ENCODE data around the gene RPTOR. TPM values are rescaled to one million over a fixed set of nuclear protein-coding genes. Genes with fewer than 3 reads are reported as not detected.

The RPTOR gene
- total RNA-seq, 1 experiment from 2014 or later = 58.0 TPM

DNA sequence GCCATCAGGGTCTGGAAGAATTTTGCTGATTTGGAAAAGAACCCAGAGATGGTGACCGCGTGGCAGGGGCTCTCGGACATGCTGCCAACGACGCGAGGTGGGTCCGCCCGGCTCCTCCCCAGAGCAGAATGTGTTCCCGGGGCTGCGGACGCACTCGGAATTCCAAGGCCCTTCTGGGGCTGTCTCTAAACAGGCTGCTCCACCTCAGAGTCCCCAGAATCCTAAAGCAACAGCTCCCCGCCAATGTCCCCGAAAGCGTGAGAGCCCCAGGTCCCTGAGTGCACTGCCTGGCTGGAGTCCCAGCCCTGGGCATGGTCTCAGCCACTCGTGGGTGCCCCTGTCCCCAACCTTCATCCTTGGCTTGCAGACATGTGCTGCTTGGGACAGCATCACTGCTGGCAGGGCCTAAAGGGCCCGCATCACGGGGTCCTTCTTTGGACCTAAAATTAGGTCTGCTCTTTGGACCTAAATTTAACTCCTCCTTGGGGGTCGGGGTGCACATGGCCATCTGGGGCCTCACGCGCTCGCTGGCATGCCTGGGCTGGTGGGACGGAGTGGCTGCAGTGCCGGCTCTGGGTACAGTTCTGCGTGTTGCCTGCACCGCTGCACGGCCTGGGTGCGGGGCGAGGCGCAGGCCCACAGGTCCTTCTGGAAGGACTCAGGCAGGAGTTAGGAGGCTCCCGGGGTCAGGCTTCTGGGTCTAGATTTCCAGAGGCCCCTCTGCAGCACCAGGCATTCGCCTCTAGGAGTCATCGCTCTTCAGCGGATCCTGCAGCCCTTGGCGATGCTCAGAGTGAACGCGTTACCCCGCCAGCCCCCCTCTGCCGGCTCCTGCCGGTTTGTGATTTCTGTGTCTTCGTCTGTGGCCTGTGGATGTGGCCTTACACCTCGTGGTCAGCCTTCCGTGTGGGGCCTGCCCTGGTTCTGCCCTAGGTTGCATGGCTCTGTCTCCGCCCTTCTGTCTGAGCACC, 405.1 kb downstream of the RPTOR start:
- CTCF ChIA-PET = no interaction called here
- no TSS peak for BruUV-seq (replicated peaks)
- POLR2A ChIA-PET = no interaction called here
- H3K4me3 ChIP-seq (ENCODE audit: low read depth in 2 of 2, low read length in 2 of 2) = no peak overlapping the region
- no peaks in the 10 kb centered on the region for H3K9me3 ChIP-seq (ENCODE audit: control insufficient read depth, insufficient read depth, low read depth, low read length)
- DNase-seq (ENCODE audit: low read depth, low spot score) (no peak), ATAC-seq (peak; percentile 48; the same call in 1 of the 2 replicates)
- intact Hi-C loops (cut with micrococcal nuclease; ENCODE audit: unreplicated experiment) (no loop called here), in situ Hi-C loops (cut with HindIII; ENCODE audit: low pct_unique_long_range_greater_than_20kb, low sequenced_read_pairs) (no loop called here)
- TF ChIP-seq TCF7L2 (IDR thresholded peaks at IDR 0.05; ENCODE audit: low read depth, low read length) (no peak), POLR2AphosphoS5 (IDR thresholded peaks at IDR 0.05; ENCODE audit: low read depth, low read length) (no peak), SIN3A (IDR thresholded peaks at IDR 0.05; ENCODE audit: borderline replicate concordance, insufficient read depth, low read depth, low read length) (no peak)
- TF ChIP-seq, protein P1, sequence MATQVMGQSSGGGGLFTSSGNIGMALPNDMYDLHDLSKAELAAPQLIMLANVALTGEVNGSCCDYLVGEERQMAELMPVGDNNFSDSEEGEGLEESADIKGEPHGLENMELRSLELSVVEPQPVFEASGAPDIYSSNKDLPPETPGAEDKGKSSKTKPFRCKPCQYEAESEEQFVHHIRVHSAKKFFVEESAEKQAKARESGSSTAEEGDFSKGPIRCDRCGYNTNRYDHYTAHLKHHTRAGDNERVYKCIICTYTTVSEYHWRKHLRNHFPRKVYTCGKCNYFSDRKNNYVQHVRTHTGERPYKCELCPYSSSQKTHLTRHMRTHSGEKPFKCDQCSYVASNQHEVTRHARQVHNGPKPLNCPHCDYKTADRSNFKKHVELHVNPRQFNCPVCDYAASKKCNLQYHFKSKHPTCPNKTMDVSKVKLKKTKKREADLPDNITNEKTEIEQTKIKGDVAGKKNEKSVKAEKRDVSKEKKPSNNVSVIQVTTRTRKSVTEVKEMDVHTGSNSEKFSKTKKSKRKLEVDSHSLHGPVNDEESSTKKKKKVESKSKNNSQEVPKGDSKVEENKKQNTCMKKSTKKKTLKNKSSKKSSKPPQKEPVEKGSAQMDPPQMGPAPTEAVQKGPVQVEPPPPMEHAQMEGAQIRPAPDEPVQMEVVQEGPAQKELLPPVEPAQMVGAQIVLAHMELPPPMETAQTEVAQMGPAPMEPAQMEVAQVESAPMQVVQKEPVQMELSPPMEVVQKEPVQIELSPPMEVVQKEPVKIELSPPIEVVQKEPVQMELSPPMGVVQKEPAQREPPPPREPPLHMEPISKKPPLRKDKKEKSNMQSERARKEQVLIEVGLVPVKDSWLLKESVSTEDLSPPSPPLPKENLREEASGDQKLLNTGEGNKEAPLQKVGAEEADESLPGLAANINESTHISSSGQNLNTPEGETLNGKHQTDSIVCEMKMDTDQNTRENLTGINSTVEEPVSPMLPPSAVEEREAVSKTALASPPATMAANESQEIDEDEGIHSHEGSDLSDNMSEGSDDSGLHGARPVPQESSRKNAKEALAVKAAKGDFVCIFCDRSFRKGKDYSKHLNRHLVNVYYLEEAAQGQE (IDR thresholded peaks at IDR 0.05; ENCODE audit: insufficient read depth in 1 of 2, low read depth in 2 of 2, low read length in 1 of 2) = no peak
- TF ChIP-seq, protein P2, sequence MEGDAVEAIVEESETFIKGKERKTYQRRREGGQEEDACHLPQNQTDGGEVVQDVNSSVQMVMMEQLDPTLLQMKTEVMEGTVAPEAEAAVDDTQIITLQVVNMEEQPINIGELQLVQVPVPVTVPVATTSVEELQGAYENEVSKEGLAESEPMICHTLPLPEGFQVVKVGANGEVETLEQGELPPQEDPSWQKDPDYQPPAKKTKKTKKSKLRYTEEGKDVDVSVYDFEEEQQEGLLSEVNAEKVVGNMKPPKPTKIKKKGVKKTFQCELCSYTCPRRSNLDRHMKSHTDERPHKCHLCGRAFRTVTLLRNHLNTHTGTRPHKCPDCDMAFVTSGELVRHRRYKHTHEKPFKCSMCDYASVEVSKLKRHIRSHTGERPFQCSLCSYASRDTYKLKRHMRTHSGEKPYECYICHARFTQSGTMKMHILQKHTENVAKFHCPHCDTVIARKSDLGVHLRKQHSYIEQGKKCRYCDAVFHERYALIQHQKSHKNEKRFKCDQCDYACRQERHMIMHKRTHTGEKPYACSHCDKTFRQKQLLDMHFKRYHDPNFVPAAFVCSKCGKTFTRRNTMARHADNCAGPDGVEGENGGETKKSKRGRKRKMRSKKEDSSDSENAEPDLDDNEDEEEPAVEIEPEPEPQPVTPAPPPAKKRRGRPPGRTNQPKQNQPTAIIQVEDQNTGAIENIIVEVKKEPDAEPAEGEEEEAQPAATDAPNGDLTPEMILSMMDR (IDR thresholded peaks at IDR 0.05) = no peak
- H3K27ac ChIP-seq (ENCODE audit: low read length) = no peak overlapping the region
- no peaks in the 10 kb centered on the region for H3K27me3 ChIP-seq (ENCODE audit: control insufficient read depth, insufficient read depth, low read length)
- no peaks in the 10 kb centered on the region for H3K36me3 ChIP-seq (ENCODE audit: control insufficient read depth, insufficient read depth, low read length)
- H3K4me1 ChIP-seq (ENCODE audit: control insufficient read depth, insufficient read depth, low read length) = no peaks in the 10 kb centered on the region

DNA sequence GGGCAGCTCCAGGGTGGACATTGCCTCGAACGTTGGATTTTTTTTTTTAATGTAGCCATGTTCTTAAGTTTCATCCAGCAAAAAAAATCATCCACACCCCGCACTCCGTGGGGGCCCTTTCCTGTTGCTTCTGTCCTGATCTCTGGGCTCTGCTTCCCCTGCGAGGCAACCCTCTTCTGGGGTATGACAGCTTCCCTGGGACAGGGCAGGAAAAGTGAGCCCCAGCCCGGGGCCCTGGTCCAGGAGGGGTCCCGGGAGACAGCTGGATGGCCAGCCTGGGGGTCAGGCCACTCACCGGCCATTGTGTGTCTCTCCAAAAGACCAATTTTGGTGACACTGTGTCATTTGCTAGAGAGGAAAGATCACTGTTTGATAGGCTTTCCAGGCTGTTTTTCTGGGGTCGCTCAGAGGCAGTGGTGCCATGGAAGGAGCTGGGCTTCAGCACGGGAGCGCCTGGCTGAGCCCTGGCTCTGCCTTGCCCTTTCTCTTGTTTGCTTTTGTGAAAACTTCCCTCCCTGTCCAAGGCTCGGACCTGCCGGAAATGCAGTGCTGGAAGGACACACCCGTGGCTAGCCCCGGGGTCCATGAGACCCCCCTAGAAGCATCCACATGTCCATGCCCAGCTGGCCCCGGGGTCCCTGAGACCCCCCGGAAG, 406.0 kb downstream of the RPTOR start:
- Histone ChIP-seq H3K9me3 (ENCODE audit: control insufficient read depth, insufficient read depth, low read depth, low read length) (no peaks in the 10 kb centered on the region), H3K27me3 (ENCODE audit: control insufficient read depth, insufficient read depth, low read length) (no peaks in the 10 kb centered on the region), H3K4me1 (ENCODE audit: control insufficient read depth, insufficient read depth, low read length) (no peaks in the 10 kb centered on the region), H3K27ac (ENCODE audit: low read length) (no peak overlapping the region), H3K4me3 (ENCODE audit: low read depth in 2 of 2, low read length in 2 of 2) (no peak overlapping the region), H3K36me3 (ENCODE audit: control insufficient read depth, insufficient read depth, low read length) (no peaks in the 10 kb centered on the region)
- POLR2A ChIA-PET = no interaction called here
- no peak for ATAC-seq
- DNase-seq (ENCODE audit: low read depth, low spot score) = no peak
- in situ Hi-C loops (cut with HindIII; ENCODE audit: low pct_unique_long_range_greater_than_20kb, low sequenced_read_pairs) = no loop called here
- intact Hi-C loops (cut with micrococcal nuclease; ENCODE audit: unreplicated experiment) = no loop called here
- CTCF ChIA-PET = no interaction called here
- TF ChIP-seq POLR2AphosphoS5 (IDR thresholded peaks at IDR 0.05; ENCODE audit: low read depth, low read length) = no peak
- no peak for TF ChIP-seq SIN3A (IDR thresholded peaks at IDR 0.05; ENCODE audit: borderline replicate concordance, insufficient read depth, low read depth, low read length)
- TF ChIP-seq, protein P1 (IDR thresholded peaks at IDR 0.05; ENCODE audit: insufficient read depth in 1 of 2, low read depth in 2 of 2, low read length in 1 of 2) = no peak
- no peak for TF ChIP-seq TCF7L2 (IDR thresholded peaks at IDR 0.05; ENCODE audit: low read depth, low read length)
- TF ChIP-seq, protein P2 (IDR thresholded peaks at IDR 0.05) = no peak
- BruUV-seq (replicated peaks) = no TSS peak
